HepG2 (cell line): Measurements from ENCODE around the gene GNB1.
"Not testable (repeated sequence)": the region's sequence is repeated elsewhere in the genome, so short reads cannot be mapped to it uniquely, and the experiment has no call there.

ENCODE experiments used
- CC2D1A ChIP-seq: sonication (generic); formaldehyde crosslinking; IDR thresholded peaks from 2 replicates; pipeline ENCODE4 v1.8.1; 2023; ENCODE audit warnings: mild to moderate bottlenecking, missing genetic modification reagents
- CREB3 ChIP-seq: sonication (generic); formaldehyde crosslinking; IDR thresholded peaks from 2 replicates; pipeline ENCODE4 v1.5.0; 2020; ENCODE audit warnings: missing genetic modification reagents
- CTCF ChIP-seq: sonication (generic); formaldehyde crosslinking; IDR thresholded peaks from 2 replicates; pipeline ENCODE4 v1.5.0; 2020; ENCODE audit warnings: mild to moderate bottlenecking, missing genetic modification reagents, moderate library complexity
- FIP1L1 ChIP-seq: fragments of 200-400 bp; formaldehyde crosslinking; IDR thresholded peaks from 2 replicates; pipeline ENCODE4 v1.6.1; 2018; ENCODE audit warnings: low read depth, mild to moderate bottlenecking, low read length, moderate library complexity, borderline replicate concordance; ENCODE audit not compliant: insufficient read depth
- FUBP1 ChIP-seq: sonication (generic); formaldehyde crosslinking; IDR thresholded peaks from 2 replicates; pipeline ENCODE4 v1.5.1; 2020; ENCODE audit warnings: missing genetic modification reagents, mild to moderate bottlenecking, borderline replicate concordance
- HCFC1 ChIP-seq: fragments of 150-350 bp; IDR thresholded peaks from 2 replicates; pipeline ENCODE4 v1.6.1; 2014; ENCODE audit warnings: low read depth, low read length
- POLR2AphosphoS5 ChIP-seq: IDR thresholded peaks from 2 replicates; pipeline ENCODE4 v1.6.1; 2012; ENCODE audit warnings: low read depth, low read length
- ZNF20 ChIP-seq: sonication (generic); formaldehyde crosslinking; IDR thresholded peaks from 2 replicates; pipeline ENCODE4 v1.4.0; 2020; ENCODE audit warnings: mild to moderate bottlenecking, moderate library complexity, missing genetic modification reagents

GRCh38 chr1:1741013-1741412 is 149.9 kb downstream of the GNB1 start:
- TF ChIP-seq POLR2AphosphoS5; ZNF20 (CRISPR knock-in tag); HCFC1; FUBP1 (CRISPR knock-in tag); CTCF (CRISPR knock-in tag); CC2D1A (CRISPR knock-in tag); FIP1L1; CREB3: not testable (repeated sequence)
